Measurements from ENCODE around the gene RNLS. TPM values are rescaled to one million over a fixed set of nuclear protein-coding genes. Genes with fewer than 3 reads are reported as not detected.

Gene RNLS
- total and polyA plus RNA-seq, 2 of the 8 experiments (the other 6 are each of a cell fraction or from before 2014, with no cell fraction given) = 7.5 to 12.7 TPM

DNA sequence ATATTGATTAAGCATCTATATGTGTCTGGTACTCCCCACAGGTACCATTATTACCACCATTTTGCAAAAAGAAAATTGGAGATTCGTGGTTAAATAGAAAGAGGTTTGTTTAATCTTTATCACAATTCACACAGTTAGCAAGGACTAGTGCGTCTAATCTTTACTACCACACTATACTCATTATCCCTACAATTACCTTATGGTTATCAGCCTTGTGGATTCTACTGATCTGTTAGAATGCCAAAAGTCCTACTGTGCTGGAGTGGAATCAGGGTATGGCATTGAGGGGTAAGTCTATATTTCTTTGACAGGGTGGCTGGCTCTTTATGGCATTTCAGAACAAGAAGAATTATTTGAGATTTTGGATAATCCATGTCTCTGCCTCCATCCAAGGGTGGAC is 156.1 kb downstream of the RNLS start (continued):
- TF ChIP-seq ATF2 (IDR thresholded peaks at IDR 0.05; ENCODE audit: low read length) = no peak
- no peak for TF ChIP-seq CEBPB (IDR thresholded peaks at IDR 0.05; ENCODE audit: low read depth, low read length)
- TF ChIP-seq RFX5 (IDR thresholded peaks at IDR 0.05; ENCODE audit: borderline replicate concordance, low read depth, low read length) = no peak
- TF ChIP-seq MAX (IDR thresholded peaks at IDR 0.05) = no peak
